Measurements from ENCODE around the gene HTR3E.
"Not testable (repeated sequence)": the region's sequence is repeated elsewhere in the genome, so short reads cannot be mapped to it uniquely, and the experiment has no call there.

Gene HTR3E

DNA sequence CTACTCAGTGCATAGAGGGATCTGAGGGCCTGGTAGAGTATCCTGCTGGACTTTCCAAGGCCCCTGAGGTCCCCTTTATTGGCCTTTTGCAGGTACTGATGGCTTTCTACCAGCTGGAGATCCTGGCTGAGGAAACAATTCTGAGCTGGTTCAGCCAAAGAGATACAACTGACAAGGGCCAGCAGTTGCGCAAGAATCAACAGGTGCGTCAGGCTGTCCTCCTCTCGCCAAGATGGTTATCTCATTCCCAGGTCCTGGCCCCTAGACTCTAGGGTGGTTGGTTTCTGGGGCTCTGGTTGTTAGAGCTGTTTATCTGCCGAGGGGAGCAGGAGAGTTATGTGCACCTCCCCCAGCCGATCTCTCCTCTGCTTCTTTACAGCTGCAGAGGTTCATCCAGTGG, 47.6 kb downstream of the HTR3E start:
- no peak for TF ChIP-seq ZNF274 (IDR thresholded peaks at IDR 0.05; ENCODE audit: low read depth, low read length)
- no peak for TF ChIP-seq YY1 (IDR thresholded peaks at IDR 0.05; ENCODE audit: insufficient read depth, insufficient read length)
- TF ChIP-seq SUZ12 (IDR thresholded peaks at IDR 0.05; ENCODE audit: extremely low read depth, insufficient read depth, insufficient read length): no peak
- H3K4me1 ChIP-seq (ENCODE audit: insufficient read depth, insufficient read length): no peaks in the 10 kb centered on the region
- H3K27me3 ChIP-seq (ENCODE audit: insufficient read depth, insufficient read length): no peaks in the 10 kb centered on the region
- peak overlapping the region; percentile 46 for H3K9ac ChIP-seq (ENCODE audit: insufficient read length, low read depth)
- peaks cover 75% of the 10 kb centered on the region for H3K36me3 ChIP-seq (ENCODE audit: insufficient read depth, insufficient read length, low read length)
- no peak for DNase-seq (ENCODE audit: low read depth, low spot score)
- no peak overlapping the region for H3K4me3 ChIP-seq (ENCODE audit: insufficient read length, low read depth)
- H3K9me3 ChIP-seq (ENCODE audit: insufficient read depth, low read length): no peaks in the 10 kb centered on the region

DNA sequence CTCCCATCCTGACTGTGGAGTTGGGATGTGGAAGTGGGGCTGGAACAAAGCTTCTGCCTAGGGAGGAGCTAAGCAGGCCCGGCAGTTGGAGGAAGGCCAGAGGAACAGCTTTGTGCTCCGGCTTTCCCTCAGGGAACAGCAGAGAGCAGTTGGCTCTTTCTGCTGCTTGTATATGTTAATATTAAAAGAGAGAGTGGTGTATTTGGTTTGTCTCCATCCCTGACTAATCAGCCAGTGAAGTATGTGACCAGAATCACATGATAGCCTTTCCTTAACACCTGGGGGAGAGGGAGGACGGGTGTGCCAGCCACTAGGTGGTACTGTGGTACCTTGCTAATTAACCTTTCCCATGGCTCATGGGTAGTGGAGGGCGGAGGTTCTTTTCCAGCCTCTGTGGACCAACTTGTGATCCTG, 48.3 kb downstream of the HTR3E start:
- H3K27me3 ChIP-seq (ENCODE audit: insufficient read depth, insufficient read length): no peaks in the 10 kb centered on the region
- no peaks in the 10 kb centered on the region for H3K9me3 ChIP-seq (ENCODE audit: insufficient read depth, low read length)
- no peak for DNase-seq (ENCODE audit: low read depth, low spot score)
- no peak for TF ChIP-seq SUZ12 (IDR thresholded peaks at IDR 0.05; ENCODE audit: extremely low read depth, insufficient read depth, insufficient read length)
- no peak for TF ChIP-seq ZNF274 (IDR thresholded peaks at IDR 0.05; ENCODE audit: low read depth, low read length)
- no peak for TF ChIP-seq YY1 (IDR thresholded peaks at IDR 0.05; ENCODE audit: insufficient read depth, insufficient read length)
- H3K36me3 ChIP-seq (ENCODE audit: insufficient read depth, insufficient read length, low read length): peaks cover 72% of the 10 kb centered on the region
- no peak overlapping the region for H3K4me3 ChIP-seq (ENCODE audit: insufficient read length, low read depth)
- no peaks in the 10 kb centered on the region for H3K4me1 ChIP-seq (ENCODE audit: insufficient read depth, insufficient read length)
- peak overlapping the region; percentile 46 for H3K9ac ChIP-seq (ENCODE audit: insufficient read length, low read depth)

GRCh38 chr3:184145751-184146270, 48.9 kb downstream of the HTR3E start:
- Histone ChIP-seq H3K4me3 (ENCODE audit: insufficient read length, low read depth) (no peak overlapping the region), H3K4me1 (ENCODE audit: insufficient read depth, insufficient read length) (no peaks in the 10 kb centered on the region), H3K27me3 (ENCODE audit: insufficient read depth, insufficient read length) (no peaks in the 10 kb centered on the region), H3K9ac (ENCODE audit: insufficient read length, low read depth) (no peak overlapping the region), H3K36me3 (ENCODE audit: insufficient read depth, insufficient read length, low read length) (peaks cover 65% of the 10 kb centered on the region), H3K9me3 (ENCODE audit: insufficient read depth, low read length) (no peaks in the 10 kb centered on the region)
- TF ChIP-seq ZNF274 (IDR thresholded peaks at IDR 0.05; ENCODE audit: low read depth, low read length) (no peak), YY1 (IDR thresholded peaks at IDR 0.05; ENCODE audit: insufficient read depth, insufficient read length) (no peak), SUZ12 (IDR thresholded peaks at IDR 0.05; ENCODE audit: extremely low read depth, insufficient read depth, insufficient read length) (no peak)
- no peak for DNase-seq (ENCODE audit: low read depth, low spot score)

DNA sequence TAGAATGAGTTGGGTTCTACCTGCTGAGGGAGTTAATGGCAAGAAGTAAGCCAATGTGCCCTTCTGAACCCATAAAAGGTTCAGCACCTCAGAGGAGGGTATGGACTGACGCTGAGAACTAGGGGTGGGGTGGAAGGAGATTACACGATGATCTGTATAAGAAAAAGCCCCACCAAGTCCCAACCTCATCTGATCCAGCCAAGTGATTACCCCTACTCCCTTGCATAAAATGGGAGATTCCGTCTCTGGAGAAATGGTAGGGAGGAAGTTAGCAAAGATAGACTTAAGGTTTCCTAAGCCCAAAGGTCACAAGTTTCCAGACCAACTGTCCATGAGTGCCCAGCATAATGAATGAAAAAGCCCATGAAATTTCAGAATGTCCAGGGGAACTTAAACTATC, 51.2 kb downstream of the HTR3E start:
- Histone ChIP-seq H3K27me3 (ENCODE audit: insufficient read depth, insufficient read length) (no peaks in the 10 kb centered on the region), H3K9ac (ENCODE audit: insufficient read length, low read depth) (no peak overlapping the region), H3K4me1 (ENCODE audit: insufficient read depth, insufficient read length) (no peaks in the 10 kb centered on the region), H3K9me3 (ENCODE audit: insufficient read depth, low read length) (no peaks in the 10 kb centered on the region), H3K36me3 (ENCODE audit: insufficient read depth, insufficient read length, low read length) (peaks cover 46% of the 10 kb centered on the region), H3K4me3 (ENCODE audit: insufficient read length, low read depth) (no peak overlapping the region)
- DNase-seq (ENCODE audit: low read depth, low spot score): no peak
- TF ChIP-seq YY1 (IDR thresholded peaks at IDR 0.05; ENCODE audit: insufficient read depth, insufficient read length): no peak
- TF ChIP-seq SUZ12 (IDR thresholded peaks at IDR 0.05; ENCODE audit: extremely low read depth, insufficient read depth, insufficient read length): no peak
- TF ChIP-seq ZNF274 (IDR thresholded peaks at IDR 0.05; ENCODE audit: low read depth, low read length): no peak

GRCh38 chr3:184149123-184149522, 52.3 kb downstream of the HTR3E start:
- Histone ChIP-seq H3K9me3 (ENCODE audit: insufficient read depth, low read length) (no peaks in the 10 kb centered on the region), H3K27me3 (ENCODE audit: insufficient read depth, insufficient read length) (no peaks in the 10 kb centered on the region), H3K9ac (ENCODE audit: insufficient read length, low read depth) (no peak overlapping the region), H3K36me3 (ENCODE audit: insufficient read depth, insufficient read length, low read length) (peaks cover 36% of the 10 kb centered on the region), H3K4me3 (ENCODE audit: insufficient read length, low read depth) (no peak overlapping the region), H3K4me1 (ENCODE audit: insufficient read depth, insufficient read length) (no peaks in the 10 kb centered on the region)
- no peak for DNase-seq (ENCODE audit: low read depth, low spot score)
- no peak for TF ChIP-seq ZNF274 (IDR thresholded peaks at IDR 0.05; ENCODE audit: low read depth, low read length)
- TF ChIP-seq SUZ12 (IDR thresholded peaks at IDR 0.05; ENCODE audit: extremely low read depth, insufficient read depth, insufficient read length): no peak
- no peak for TF ChIP-seq YY1 (IDR thresholded peaks at IDR 0.05; ENCODE audit: insufficient read depth, insufficient read length)

DNA sequence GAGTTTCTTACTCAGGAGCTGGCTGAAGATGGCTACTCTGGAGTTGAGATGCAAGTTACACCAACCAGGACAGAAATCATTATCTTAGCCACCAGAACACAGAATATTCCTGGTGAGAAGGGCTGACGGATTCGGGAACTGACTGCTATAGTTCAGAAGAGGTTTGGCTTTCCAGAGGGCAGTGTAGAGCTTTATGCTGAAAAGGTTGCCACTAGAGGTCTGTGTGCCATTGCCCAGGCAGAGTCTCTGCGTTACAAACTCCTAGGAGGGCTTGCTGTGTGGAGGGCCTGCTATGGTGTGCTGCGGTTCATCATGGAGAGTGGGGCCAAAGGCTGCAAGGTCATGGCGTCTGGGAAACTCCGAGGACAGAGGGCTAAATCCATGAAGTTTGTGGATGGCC, 52.9 kb downstream of the HTR3E start:
- not testable (repeated sequence) for H3K9ac ChIP-seq (ENCODE audit: insufficient read length, low read depth); H3K27me3 ChIP-seq (ENCODE audit: insufficient read depth, insufficient read length); DNase-seq (ENCODE audit: low read depth, low spot score)

GRCh38 chr3:184154885-184155643, 58.2 kb downstream of the HTR3E start, which contains the start of gene DVL3:
TSS of gene DVL3 (plus strand) at chr3:184155377. CDS start at chr3:184155636, 259 bp downstream.
- DNase-seq (ENCODE audit: low read depth, low spot score): no peak
- peaks cover 15% of the 10 kb centered on the region for H3K36me3 ChIP-seq (ENCODE audit: insufficient read depth, insufficient read length, low read length)
- H3K4me1 ChIP-seq (ENCODE audit: insufficient read depth, insufficient read length): peaks cover 4% of the 10 kb centered on the region
- peak within 1 kb of the TSS; percentile 95 for H3K4me3 ChIP-seq (ENCODE audit: insufficient read length, low read depth)
- H3K9me3 ChIP-seq (ENCODE audit: insufficient read depth, low read length): no peaks in the 10 kb centered on the region
- H3K27me3 ChIP-seq (ENCODE audit: insufficient read depth, insufficient read length): no peaks in the 10 kb centered on the region
- TF ChIP-seq YY1 (IDR thresholded peaks at IDR 0.05; ENCODE audit: insufficient read depth, insufficient read length): no peak
- peak within 1 kb of the TSS; percentile 97 for H3K9ac ChIP-seq (ENCODE audit: insufficient read length, low read depth)

More for the DNA sequence above, 52.9 kb downstream of the HTR3E start:
- peaks cover 29% of the 10 kb centered on the region for H3K36me3 ChIP-seq (ENCODE audit: insufficient read depth, insufficient read length, low read length)
- H3K4me1 ChIP-seq (ENCODE audit: insufficient read depth, insufficient read length); H3K4me3 ChIP-seq (ENCODE audit: insufficient read length, low read depth); H3K9me3 ChIP-seq (ENCODE audit: insufficient read depth, low read length): not testable (repeated sequence)
